ENCODE data around the gene LCN9.

Gene LCN9

DNA sequence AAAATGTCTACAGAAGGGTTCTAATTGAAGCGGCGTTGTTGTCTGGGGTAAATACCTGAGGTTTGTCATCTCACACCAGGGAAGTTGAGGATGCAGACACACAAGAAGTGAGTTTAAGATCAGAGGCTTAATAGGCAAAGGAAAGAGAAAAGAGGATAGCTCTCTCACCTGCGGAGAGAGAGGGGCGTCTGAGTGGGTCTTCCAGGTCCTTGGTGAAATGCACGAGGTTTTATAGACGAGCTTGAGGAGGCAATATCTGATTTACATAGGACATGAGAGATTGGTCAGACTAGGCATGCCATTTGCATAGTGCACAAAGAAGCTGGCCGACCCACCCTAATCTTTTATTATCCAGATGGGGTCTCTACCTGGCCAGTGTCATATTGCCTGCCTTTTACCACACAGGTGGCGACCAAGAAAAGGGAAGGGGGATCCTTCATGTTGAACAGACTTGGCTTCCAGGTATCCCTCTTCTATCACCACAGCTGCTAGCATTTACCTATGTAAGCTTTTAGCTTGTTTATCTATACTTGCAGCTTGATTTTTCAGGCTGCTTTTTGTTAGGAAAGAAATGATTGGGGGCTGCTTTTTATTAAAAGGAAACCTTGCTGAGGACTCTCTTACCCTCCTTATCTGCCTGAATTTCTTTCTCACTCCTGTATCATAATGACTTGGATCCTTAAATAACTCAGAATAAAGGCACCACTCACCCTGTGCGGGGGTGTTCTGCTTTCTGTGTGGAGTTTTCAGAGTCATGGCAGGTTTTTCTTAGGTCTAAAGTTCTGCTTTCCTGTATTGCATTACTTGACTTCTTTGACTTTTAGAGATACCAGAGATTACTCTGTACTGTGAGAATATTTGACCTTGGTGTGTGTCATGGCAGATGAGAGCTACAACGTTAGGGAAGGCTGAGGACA is 14.4 kb upstream of the LCN9 start:
- Histone ChIP-seq H3K4me2 (ENCODE audit: low read length) (no peak overlapping the region), H3K9ac (ENCODE audit: low read length) (no peak overlapping the region), H4K20me1 (ENCODE audit: insufficient read depth, low read length) (no peaks in the 10 kb centered on the region), H3K36me3 (replicated peaks; ENCODE audit: low read depth, low read length) (no peaks in the 10 kb centered on the region), H2AFZ (ENCODE audit: low read depth, low read length) (no peak overlapping the region), H3K79me2 (ENCODE audit: low read length) (no peaks in the 10 kb centered on the region), H3K4me3 (ENCODE audit: low read length) (no peak overlapping the region), H3K9me3 (ENCODE audit: insufficient read depth, low read length) (peaks cover 29% of the 10 kb centered on the region; the same call in 1 of the 2 replicates), H3K27me3 (ENCODE audit: low read depth, low read length) (no peaks in the 10 kb centered on the region), H3K4me1 (ENCODE audit: low read length) (no peaks in the 10 kb centered on the region), H3K27ac (ENCODE audit: low read length) (no peak overlapping the region)
- TF ChIP-seq EZH2phosphoT487 (IDR thresholded peaks at IDR 0.05; ENCODE audit: low read depth) (no peak), CTCF (IDR thresholded peaks at IDR 0.05; ENCODE audit: low read depth, low read length) (no peak)

DNA sequence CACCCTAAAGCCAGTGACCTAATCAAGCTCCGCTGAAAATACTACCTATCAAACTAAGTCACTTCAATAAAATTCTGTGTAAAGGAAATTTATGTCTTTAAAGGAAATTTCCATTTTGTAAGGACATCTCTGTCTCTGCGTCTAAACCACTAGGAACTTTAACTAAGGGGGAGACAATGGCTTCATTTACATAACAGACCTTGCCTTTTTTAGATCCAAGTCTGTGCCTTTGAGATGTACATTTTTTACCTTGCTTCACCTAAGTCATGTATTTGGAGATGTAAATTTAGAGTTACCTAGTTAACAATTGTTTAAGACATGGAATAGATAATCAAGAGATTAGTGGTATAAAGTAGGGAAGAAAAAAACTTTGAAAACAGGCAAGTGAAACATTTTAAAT is 13.6 kb upstream of the LCN9 start:
- H3K9me3 ChIP-seq (ENCODE audit: insufficient read depth, low read length): peaks cover 29% of the 10 kb centered on the region; the same call in 1 of the 2 replicates
- no peaks in the 10 kb centered on the region for H3K4me1 ChIP-seq (ENCODE audit: low read length)
- no peaks in the 10 kb centered on the region; the same call in 1 of the 2 replicates for H3K27me3 ChIP-seq (ENCODE audit: low read depth, low read length)
- H4K20me1 ChIP-seq (ENCODE audit: insufficient read depth, low read length): no peaks in the 10 kb centered on the region
- H3K9ac ChIP-seq (ENCODE audit: low read length): no peak overlapping the region
- no peak overlapping the region for H3K4me2 ChIP-seq (ENCODE audit: low read length)
- H3K36me3 ChIP-seq (replicated peaks; ENCODE audit: low read depth, low read length): no peaks in the 10 kb centered on the region
- H3K79me2 ChIP-seq (ENCODE audit: low read length): no peaks in the 10 kb centered on the region
- no peak overlapping the region for H3K27ac ChIP-seq (ENCODE audit: low read length)
- H2AFZ ChIP-seq (ENCODE audit: low read depth, low read length): no peak overlapping the region
- no peak overlapping the region for H3K4me3 ChIP-seq (ENCODE audit: low read length)
- no peak for TF ChIP-seq EZH2phosphoT487 (IDR thresholded peaks at IDR 0.05; ENCODE audit: low read depth)

DNA sequence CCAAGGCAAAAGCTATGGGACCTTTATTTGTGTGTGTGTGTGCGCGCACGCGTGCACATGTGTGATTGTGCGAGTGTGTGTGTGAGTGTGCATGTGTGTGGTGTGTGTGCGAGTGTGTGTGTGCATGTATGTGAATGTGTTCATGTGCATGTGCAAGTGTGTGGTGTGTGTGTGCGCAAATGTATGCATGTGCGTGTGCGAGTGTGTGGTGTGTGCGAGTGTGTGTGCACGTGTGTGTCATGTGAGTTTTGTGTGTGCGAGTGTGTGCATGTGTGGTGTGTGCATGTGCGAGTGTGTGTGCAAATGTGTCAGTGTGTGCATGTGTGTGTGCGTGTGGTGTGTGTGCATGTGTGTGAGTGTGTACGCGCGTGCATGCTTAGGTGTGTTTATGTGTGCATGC is 12.7 kb upstream of the LCN9 start:
- H2AFZ ChIP-seq (ENCODE audit: low read depth, low read length): no peak overlapping the region
- H3K79me2 ChIP-seq (ENCODE audit: low read length): no peaks in the 10 kb centered on the region
- H3K27ac ChIP-seq (ENCODE audit: low read length): no peak overlapping the region
- no peaks in the 10 kb centered on the region for H3K36me3 ChIP-seq (replicated peaks; ENCODE audit: low read depth, low read length)
- H4K20me1 ChIP-seq (ENCODE audit: insufficient read depth, low read length): no peaks in the 10 kb centered on the region
- no peak overlapping the region for H3K4me3 ChIP-seq (ENCODE audit: low read length)
- no peaks in the 10 kb centered on the region; the same call in 1 of the 2 replicates for H3K27me3 ChIP-seq (ENCODE audit: low read depth, low read length)
- no peak for TF ChIP-seq CTCF (IDR thresholded peaks at IDR 0.05; ENCODE audit: low read depth, low read length)
- H3K9me3 ChIP-seq (ENCODE audit: insufficient read depth, low read length): peaks cover 24% of the 10 kb centered on the region; the same call in 1 of the 2 replicates
- H3K9ac ChIP-seq (ENCODE audit: low read length): no peak overlapping the region
- no peak overlapping the region for H3K4me2 ChIP-seq (ENCODE audit: low read length)
- no peaks in the 10 kb centered on the region for H3K4me1 ChIP-seq (ENCODE audit: low read length)

DNA sequence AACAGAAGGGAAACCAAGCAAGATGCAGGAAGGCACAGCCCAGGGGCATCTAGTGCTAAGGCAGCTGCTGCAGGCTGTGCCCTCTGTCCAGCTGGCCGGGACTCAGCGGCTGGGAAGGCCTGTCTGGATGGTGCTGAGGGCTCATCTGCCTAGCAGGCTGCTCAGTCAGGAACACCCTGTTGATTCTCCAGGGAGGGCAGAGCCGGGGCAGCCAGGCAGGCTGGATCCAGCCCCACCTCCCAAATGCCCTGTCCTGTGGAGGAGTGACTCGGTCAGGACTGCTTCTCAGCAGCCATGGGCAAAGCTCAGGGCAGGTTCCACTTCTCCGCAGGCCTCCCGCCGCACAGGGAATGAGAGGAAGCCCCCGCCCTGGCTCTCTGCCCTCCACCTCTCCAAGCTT is 7.8 kb upstream of the LCN9 start:
- Histone ChIP-seq H3K4me2 (ENCODE audit: low read length) (no peak overlapping the region), H3K27ac (ENCODE audit: low read length) (no peak overlapping the region)

More for the DNA sequence above, 7.8 kb upstream of the LCN9 start:
- H3K27me3 ChIP-seq (ENCODE audit: low read depth, low read length): no peaks in the 10 kb centered on the region; the same call in 1 of the 2 replicates
- H3K4me3 ChIP-seq (ENCODE audit: low read length): no peak overlapping the region
- no peak overlapping the region for H3K9ac ChIP-seq (ENCODE audit: low read length)
- H2AFZ ChIP-seq (ENCODE audit: low read depth, low read length): no peak overlapping the region
- H3K9me3 ChIP-seq (ENCODE audit: insufficient read depth, low read length): peaks cover 3% of the 10 kb centered on the region; the same call in 1 of the 2 replicates
- H4K20me1 ChIP-seq (ENCODE audit: insufficient read depth, low read length): no peaks in the 10 kb centered on the region
- no peaks in the 10 kb centered on the region for H3K36me3 ChIP-seq (replicated peaks; ENCODE audit: low read depth, low read length)
- H3K4me1 ChIP-seq (ENCODE audit: low read length): no peaks in the 10 kb centered on the region
- TF ChIP-seq CTCF (IDR thresholded peaks at IDR 0.05; ENCODE audit: low read depth, low read length) (no peak), EZH2phosphoT487 (IDR thresholded peaks at IDR 0.05; ENCODE audit: low read depth) (no peak)
- H3K79me2 ChIP-seq (ENCODE audit: low read length): no peaks in the 10 kb centered on the region

Data from OCI-LY3 (cell line).